Activated CD4-positive, alpha-beta T cell treated with anti-CD3 and anti-CD28 coated beads, Interleukin-2, amount 10 ng/mL, durations not matched to agents 24 days and 14 days (primary cell): ENCODE results near the gene NECTIN1. TPM values are rescaled to one million over a fixed set of nuclear protein-coding genes. Genes with fewer than 3 reads are reported as not detected.
"Not testable (repeated sequence)": the region's sequence is repeated elsewhere in the genome, so short reads cannot be mapped to it uniquely, and the experiment has no call there.

ENCODE experiments used
- DNase-seq: peaks from one replicate; pipeline ENCODE4 v3.0.0; 2022
- H3K27ac Mint-ChIP-seq: one replicate; pipeline ENCODE4 v1.8.0; 2022; ENCODE audit warnings: mild to moderate bottlenecking, mixed read lengths
- H3K27me3 Mint-ChIP-seq: one replicate; pipeline ENCODE4 v1.8.0; 2022; ENCODE audit warnings: mixed read lengths
- H3K36me3 Mint-ChIP-seq: one replicate; pipeline ENCODE4 v1.8.0; 2022; ENCODE audit warnings: low read depth, mild to moderate bottlenecking, mixed read lengths
- H3K4me1 Mint-ChIP-seq: one replicate; pipeline ENCODE4 v1.8.0; 2021; ENCODE audit warnings: mixed read lengths
- H3K4me3 Mint-ChIP-seq: one replicate; pipeline ENCODE4 v1.8.0; 2022; ENCODE audit warnings: mild to moderate bottlenecking, moderate library complexity, mixed read lengths
- H3K9me3 Mint-ChIP-seq: one replicate; pipeline ENCODE4 v1.8.0; 2021; ENCODE audit warnings: mixed read lengths
- intact Hi-C: fragments of 100-400 bp; cut with micrococcal nuclease; formaldehyde crosslinking; loops from one replicate; pipeline ENCODE4 v1.15.1; 2023
- total RNA-seq: library from RNA; stranded (reverse); gene quantifications from 2 replicates; pipeline ENCODE4 v1.2.3, GENCODE V29; 2022

Gene NECTIN1
- total RNA-seq, 1 donor from 2014 or later: 3.1 TPM

GRCh38 chr11:119614222-119615002 lies 114.6 kb downstream of the NECTIN1 start:
- intact Hi-C loops: no loop called here
- Mint-ChIP-seq H3K27me3 (peaks cover 8% of the 10 kb centered on the region), H3K9me3 (no peaks in the 10 kb centered on the region), H3K36me3 (no peaks in the 10 kb centered on the region), H3K27ac (no peak overlapping the region), H3K4me3 (no peak overlapping the region), H3K4me1 (no peaks in the 10 kb centered on the region)
- DNase-seq: no peak

- Mint-ChIP-seq H3K9me3 (no peaks in the 10 kb centered on the region), H3K4me1 (no peaks in the 10 kb centered on the region), H3K36me3 (no peaks in the 10 kb centered on the region), H3K27me3 (peaks cover 7% of the 10 kb centered on the region), H3K27ac (no peak overlapping the region), H3K4me3 (no peak overlapping the region)
- no peak for DNase-seq
- intact Hi-C loops: no loop called here
Observed at GRCh38 chr11:119612814-119613213, 116.2 kb downstream of the NECTIN1 start.

DNA sequence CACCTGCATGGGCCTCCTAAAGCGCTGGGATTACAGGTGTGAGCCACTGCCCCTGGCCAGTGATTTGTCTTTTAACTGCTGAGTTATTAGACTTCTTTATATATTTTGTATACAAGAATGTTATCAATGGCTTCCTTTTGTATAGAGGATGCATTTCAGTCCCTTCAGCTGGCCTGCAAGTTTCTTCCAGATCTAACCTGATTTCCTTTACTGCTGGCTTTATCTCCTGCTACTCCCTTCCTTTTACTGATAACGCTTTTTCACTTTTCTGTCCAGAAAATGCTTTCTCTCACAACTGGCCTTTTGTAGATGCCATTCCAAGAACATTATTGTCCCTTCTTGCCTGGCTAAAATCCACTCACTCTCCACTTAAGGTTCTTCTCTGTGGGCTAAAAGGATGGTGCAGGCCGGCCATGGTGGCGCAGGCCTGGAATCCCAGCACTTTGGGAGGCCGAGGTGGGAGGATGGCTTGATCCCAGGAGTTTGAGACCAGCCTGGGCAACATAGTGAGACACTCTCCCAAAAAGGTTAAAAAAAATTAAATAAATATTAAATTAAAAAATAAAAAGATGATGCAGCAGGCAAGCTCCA lies 118.1 kb downstream of the NECTIN1 start:
- H3K4me1 Mint-ChIP-seq: no peaks in the 10 kb centered on the region
- no peak overlapping the region for H3K27ac Mint-ChIP-seq
- DNase-seq: no peak
- H3K36me3 Mint-ChIP-seq: no peaks in the 10 kb centered on the region
- no peaks in the 10 kb centered on the region for H3K9me3 Mint-ChIP-seq
- intact Hi-C loops: no loop called here
- no peak overlapping the region for H3K4me3 Mint-ChIP-seq
- peaks cover 8% of the 10 kb centered on the region for H3K27me3 Mint-ChIP-seq

GRCh38 chr11:119608781-119609180 lies 120.2 kb downstream of the NECTIN1 start:
- no peaks in the 10 kb centered on the region for H3K9me3 Mint-ChIP-seq
- intact Hi-C loops: no loop called here
- no peaks in the 10 kb centered on the region for H3K36me3 Mint-ChIP-seq
- H3K4me3 Mint-ChIP-seq: no peak overlapping the region
- no peak overlapping the region for H3K27ac Mint-ChIP-seq
- H3K4me1 Mint-ChIP-seq: no peaks in the 10 kb centered on the region
- no peak for DNase-seq
- H3K27me3 Mint-ChIP-seq: peaks cover 9% of the 10 kb centered on the region

- no peak overlapping the region for H3K4me3 Mint-ChIP-seq
- intact Hi-C loops: no loop called here
- peaks cover 9% of the 10 kb centered on the region for H3K27me3 Mint-ChIP-seq
- H3K4me1 Mint-ChIP-seq: no peaks in the 10 kb centered on the region
- no peaks in the 10 kb centered on the region for H3K9me3 Mint-ChIP-seq
- no peaks in the 10 kb centered on the region for H3K36me3 Mint-ChIP-seq
- no peak overlapping the region for H3K27ac Mint-ChIP-seq
- DNase-seq: no peak
Observed at GRCh38 chr11:119608201-119608600, 120.8 kb downstream of the NECTIN1 start.

- no peak overlapping the region for H3K27ac Mint-ChIP-seq
- intact Hi-C loops: no loop called here
- H3K36me3 Mint-ChIP-seq: no peaks in the 10 kb centered on the region
- no peaks in the 10 kb centered on the region for H3K4me1 Mint-ChIP-seq
- no peak for DNase-seq
- H3K27me3 Mint-ChIP-seq: peaks cover 9% of the 10 kb centered on the region
- H3K4me3 Mint-ChIP-seq: no peak overlapping the region
- no peaks in the 10 kb centered on the region for H3K9me3 Mint-ChIP-seq
Observed at GRCh38 chr11:119607726-119608125, 121.3 kb downstream of the NECTIN1 start.

GRCh38 chr11:119605137-119605665 lies 123.8 kb downstream of the NECTIN1 start:
- Mint-ChIP-seq H3K9me3 (no peaks in the 10 kb centered on the region), H3K4me3 (no peak overlapping the region), H3K27ac (no peak overlapping the region), H3K4me1 (no peaks in the 10 kb centered on the region), H3K36me3 (no peaks in the 10 kb centered on the region), H3K27me3 (peaks cover 7% of the 10 kb centered on the region)
- no peak for DNase-seq
- intact Hi-C loops: no loop called here

DNA sequence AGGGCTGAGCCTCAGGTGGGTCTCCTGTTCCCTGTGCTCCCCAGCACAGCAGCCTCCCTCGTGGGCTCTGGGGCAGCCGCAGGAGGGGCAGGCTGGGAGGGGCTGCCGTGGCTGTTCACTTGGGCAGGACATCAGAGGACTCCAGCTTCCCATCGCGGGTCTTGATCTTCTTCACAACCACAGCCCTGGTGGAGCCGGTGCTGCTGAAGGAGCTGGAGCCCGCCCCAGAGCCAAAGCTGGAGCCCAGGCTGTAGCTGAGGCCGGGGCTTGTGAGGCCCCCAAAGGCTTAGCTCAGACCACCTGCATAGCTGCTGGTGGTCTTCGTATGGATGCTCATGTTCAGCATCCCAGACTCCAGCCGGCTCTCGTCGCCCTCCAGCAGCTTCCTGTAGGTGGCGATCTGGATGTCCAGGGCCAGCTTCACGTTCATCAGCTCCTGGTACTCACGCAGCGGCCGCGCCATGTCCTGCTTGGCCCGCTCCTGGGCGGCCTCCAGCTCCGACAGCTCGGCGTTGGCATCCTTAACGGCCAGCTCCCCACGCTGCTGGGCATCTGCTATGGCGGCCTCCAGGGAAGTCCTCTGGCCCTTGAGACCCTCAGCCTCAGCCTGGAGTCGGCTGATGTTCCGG lies 126.1 kb downstream of the NECTIN1 start:
- Mint-ChIP-seq H3K4me3 (no peak overlapping the region), H3K9me3 (no peaks in the 10 kb centered on the region), H3K27me3 (peaks cover 6% of the 10 kb centered on the region), H3K27ac (no peak overlapping the region), H3K4me1 (no peaks in the 10 kb centered on the region), H3K36me3 (no peaks in the 10 kb centered on the region)
- intact Hi-C loops: no loop called here
- DNase-seq: no peak

GRCh38 chr11:119599864-119600541 lies 129.0 kb downstream of the NECTIN1 start:
- Mint-ChIP-seq H3K27me3 (peaks cover 5% of the 10 kb centered on the region), H3K4me3 (no peak overlapping the region), H3K27ac (no peak overlapping the region), H3K36me3 (no peaks in the 10 kb centered on the region), H3K4me1 (no peaks in the 10 kb centered on the region), H3K9me3 (no peaks in the 10 kb centered on the region)
- intact Hi-C loops: no loop called here
- no peak for DNase-seq

DNA sequence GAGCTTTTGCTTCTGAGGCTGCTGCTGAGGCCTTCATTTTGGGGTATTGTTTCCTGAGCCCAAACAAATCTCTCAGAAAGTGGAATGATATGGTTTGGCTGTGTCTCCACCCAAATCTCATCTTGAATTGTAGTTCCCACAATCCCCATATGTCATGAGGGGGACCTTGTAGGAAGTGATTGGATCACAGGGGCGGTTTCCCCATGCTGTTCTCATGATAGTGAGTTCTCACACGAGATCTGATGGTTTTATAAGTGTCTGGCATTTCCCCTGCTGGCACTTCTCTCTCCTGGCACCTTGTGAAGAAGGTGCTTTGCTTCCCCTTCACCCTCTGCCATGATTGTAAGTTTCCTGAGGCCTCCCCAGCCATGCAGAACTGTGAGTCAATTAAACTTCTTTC lies 133.1 kb downstream of the NECTIN1 start:
- intact Hi-C loops, H3K36me3 Mint-ChIP-seq, H3K4me3 Mint-ChIP-seq, H3K27ac Mint-ChIP-seq, H3K27me3 Mint-ChIP-seq, H3K9me3 Mint-ChIP-seq, DNase-seq, H3K4me1 Mint-ChIP-seq: not testable (repeated sequence)

DNA sequence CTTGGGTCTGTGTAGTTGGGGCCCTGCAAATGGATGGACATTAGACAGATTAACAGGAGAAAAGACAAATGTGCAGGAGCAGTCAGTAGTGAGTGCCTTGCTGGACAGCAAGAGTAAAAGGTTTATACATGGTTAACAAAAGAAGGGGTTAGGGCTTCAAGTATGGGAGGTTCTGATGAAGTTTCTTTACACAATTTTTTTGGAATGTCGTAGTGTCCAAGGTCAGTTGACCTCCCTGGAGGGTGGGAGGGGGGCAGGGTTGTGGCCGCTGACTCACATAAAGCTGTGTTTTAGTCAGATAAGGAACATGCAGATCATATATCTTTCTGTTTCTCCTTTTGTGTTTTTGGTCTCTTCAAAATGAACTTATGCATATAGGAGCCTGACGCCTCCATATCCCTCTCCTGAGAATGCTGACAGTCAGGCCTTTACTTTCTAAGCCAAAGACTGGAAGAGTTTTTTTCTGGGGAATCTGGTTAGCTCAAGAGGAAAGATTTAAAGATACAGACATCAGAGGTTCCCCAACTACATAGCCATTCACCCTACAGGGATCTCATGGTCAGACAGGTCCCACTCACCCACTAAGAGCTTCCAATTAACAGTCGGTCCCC lies 134.3 kb downstream of the NECTIN1 start:
- Mint-ChIP-seq H3K4me3 (no peak overlapping the region), H3K27me3 (peaks cover 6% of the 10 kb centered on the region), H3K4me1 (peaks cover 1% of the 10 kb centered on the region), H3K27ac (no peak overlapping the region), H3K36me3 (no peaks in the 10 kb centered on the region), H3K9me3 (peaks cover 2% of the 10 kb centered on the region)
- DNase-seq: no peak
- intact Hi-C loops: no loop called here

DNA sequence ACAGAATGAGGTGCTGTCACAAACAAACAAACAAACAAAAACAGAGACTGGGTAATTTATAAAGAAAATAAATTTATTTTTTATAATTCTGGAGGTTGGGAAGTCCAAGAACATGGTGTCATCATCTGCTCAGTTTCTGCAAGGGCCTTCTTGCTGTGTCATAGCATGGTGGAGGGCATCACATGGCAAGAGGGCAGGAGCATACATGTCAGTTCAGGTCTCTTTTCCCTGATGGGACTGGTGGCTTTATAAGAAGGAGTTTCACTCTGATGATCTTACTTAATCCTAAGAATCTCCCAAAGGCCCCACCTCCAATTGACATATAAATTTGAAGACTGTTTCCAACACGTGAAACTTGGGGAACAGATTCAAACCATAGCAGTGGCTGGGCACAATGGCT lies 135.7 kb downstream of the NECTIN1 start:
- H3K9me3 Mint-ChIP-seq: peaks cover 3% of the 10 kb centered on the region
- H3K4me3 Mint-ChIP-seq: no peak overlapping the region
- H3K36me3 Mint-ChIP-seq: no peaks in the 10 kb centered on the region
- no peak for DNase-seq
- H3K4me1 Mint-ChIP-seq: peaks cover 1% of the 10 kb centered on the region
- intact Hi-C loops: no loop called here
- no peak overlapping the region for H3K27ac Mint-ChIP-seq
- peaks cover 6% of the 10 kb centered on the region for H3K27me3 Mint-ChIP-seq

GRCh38 chr11:119592642-119593041 lies 136.4 kb downstream of the NECTIN1 start:
- Mint-ChIP-seq H3K9me3 (peaks cover 3% of the 10 kb centered on the region), H3K27me3 (peaks cover 4% of the 10 kb centered on the region), H3K36me3 (no peaks in the 10 kb centered on the region), H3K4me1 (peaks cover 1% of the 10 kb centered on the region), H3K27ac (no peak overlapping the region), H3K4me3 (no peak overlapping the region)
- intact Hi-C loops: no loop called here
- no peak for DNase-seq
